K562 (cell line): ENCODE results near the gene AFF2. TPM values are rescaled to one million over a fixed set of nuclear protein-coding genes. Genes with fewer than 3 reads are reported as not detected.

Experiments used
- ATAC-seq: fragments of 200-7000 bp; cut with Tn5 transposase; 3 replicates; pipeline ENCODE4 v1.9.1; 2020; ENCODE audit warnings: moderate library complexity
- BruUV-seq: library from RNA; stranded (reverse); fragments of 400-500 nt; replicated peaks from 2 replicates; lab custom pipeline; 2021; lab: Mats Ljungman, UMichigan
- CTCF ChIA-PET: fragments of 300-600 bp; formaldehyde crosslinking; extraction: SDS; loops from one replicate; lab custom pipeline; 2021; ENCODE audit warnings: low intra/inter-chr PET ratio; lab: Yijun Ruan, JAX
- POLR2A ChIA-PET: fragments of 300-600, 350-650 bp; sonication (Branson Sonifier 250); formaldehyde crosslinking; extraction: SDS; loops from one replicate; lab custom pipeline; 2021; ENCODE audit warnings: antibody characterized with exemption, inconsistent platforms; lab: Yijun Ruan, JAX
- DNase-seq, 4 experiments: peaks; one replicate each; pipeline versions ENCODE4 v3.0.0 to v3.0.0-alpha.2; 2011 to 2018; ENCODE audit warnings: low spot score in 3 of 4, mixed read lengths in 3 of 4; ENCODE audit errors: extremely low read depth in 1 of 4
- FAIRE-seq: peaks from 2 replicates; lab custom pipeline; 2011; peaks lifted over from hg19 to GRCh38; lab: Jason Lieb, UNC
- H2AFZ ChIP-seq: 2 replicates; pipeline ENCODE4 v1.6.0; 2011; ENCODE audit warnings: low read depth, low read length, control low read depth, inconsistent platforms
- H3K27ac ChIP-seq: fragments of 200-600 bp; 3 replicates; pipeline ENCODE4 v1.8.0; 2011; ENCODE audit warnings: low read depth, mild to moderate bottlenecking, control low read depth, inconsistent platforms, low read length, moderate library complexity, mixed read lengths; ENCODE audit errors: extremely low read depth
- H3K27me3 ChIP-seq, 2 experiments: fragments of 300-600 bp in 1 of 2; 2 replicates in 1 of 2; 3 replicates in 1 of 2; pipeline versions ENCODE4 v1.6.0 to v1.8.0; 2011; ENCODE audit warnings: inconsistent platforms in 2 of 2, low read length in 2 of 2, mild to moderate bottlenecking in 1 of 2, mixed read lengths in 1 of 2, moderate library complexity in 1 of 2; ENCODE audit not compliant: control insufficient read depth in 2 of 2, insufficient read depth in 2 of 2
- H3K36me3 ChIP-seq: fragments of 300-600 bp; 3 replicates; pipeline ENCODE4 v1.8.0; 2011; ENCODE audit warnings: mild to moderate bottlenecking, low read length, inconsistent platforms; ENCODE audit not compliant: control insufficient read depth, insufficient read depth
- H3K4me1 ChIP-seq, 2 experiments: fragments of 200-600 bp in 1 of 2; replicated peaks in 1 of 2; 2 replicates in 1 of 2; 3 replicates in 1 of 2; pipeline versions ENCODE4 v1.5.1 to v1.8.0; 2011; ENCODE audit warnings: inconsistent platforms in 2 of 2, low read length in 2 of 2, mild to moderate bottlenecking in 1 of 2, mixed read lengths in 1 of 2, moderate library complexity in 1 of 2; ENCODE audit not compliant: control insufficient read depth in 2 of 2, insufficient read depth in 2 of 2
- H3K4me2 ChIP-seq: 2 replicates; pipeline ENCODE4 v1.6.1; 2011; ENCODE audit warnings: low read length, control low read depth, inconsistent platforms, mixed read lengths; ENCODE audit not compliant: insufficient read depth
- H3K4me3 ChIP-seq: fragments of 200-600 bp; sonication (generic), shearing (Covaris generic); 2 replicates; pipeline ENCODE4 v1.5.1; 2016; ENCODE audit warnings: control low read depth, inconsistent platforms
- H3K79me2 ChIP-seq: fragments of 200-600 bp; 3 replicates; pipeline ENCODE4 v1.8.0; 2011; ENCODE audit warnings: low read length, inconsistent platforms; ENCODE audit not compliant: control insufficient read depth, insufficient read depth
- H3K9ac ChIP-seq, 2 experiments: 2 replicates each; pipeline versions ENCODE4 v1.6.0 to v1.6.1; 2011; ENCODE audit warnings: low read depth in 2 of 2, low read length in 2 of 2, control low read depth in 1 of 2, inconsistent platforms in 1 of 2, mild to moderate bottlenecking in 1 of 2, mixed read lengths in 1 of 2; ENCODE audit not compliant: insufficient read depth in 1 of 2
- H3K9me1 ChIP-seq: one replicate; pipeline ENCODE4 v1.6.0; 2011; ENCODE audit warnings: inconsistent platforms, mild to moderate bottlenecking, low read length, moderate library complexity; ENCODE audit not compliant: control insufficient read depth, insufficient read depth
- H3K9me3 ChIP-seq: replicated peaks from 2 replicates; pipeline ENCODE4 v1.5.1; 2011; ENCODE audit warnings: low read depth, low read length, inconsistent platforms; ENCODE audit not compliant: control insufficient read depth, insufficient read depth
- H4K20me1 ChIP-seq: replicated peaks from 2 replicates; pipeline ENCODE4 v1.6.1; 2011; ENCODE audit warnings: low read length, inconsistent platforms, mixed read lengths; ENCODE audit not compliant: control insufficient read depth, insufficient read depth
- FOS ChIP-seq: IDR thresholded peaks from 3 replicates; pipeline ENCODE4 v1.6.1; 2011; ENCODE audit not compliant: insufficient read length; ENCODE audit errors: extremely low read depth
- GATAD2B ChIP-seq: fragments of 450-650 bp; IDR thresholded peaks from 2 replicates; pipeline ENCODE4 v1.6.1; 2017; ENCODE audit warnings: mild to moderate bottlenecking, borderline replicate concordance
- KDM5B ChIP-seq: fragments of 200-600 bp; sonication (generic); IDR thresholded peaks from 2 replicates; pipeline ENCODE4 v1.6.1; 2012; ENCODE audit warnings: low read depth, mild to moderate bottlenecking, moderate library complexity, low read length, control low read depth, inconsistent platforms; ENCODE audit not compliant: insufficient replicate concordance
- PHB2 ChIP-seq: fragments of 450-650 bp; IDR thresholded peaks from 2 replicates; pipeline ENCODE4 v1.6.1; 2017; ENCODE audit warnings: low read depth
- ZBTB11 ChIP-seq, 3 experiments: fragments of 200-800 bp in 1 of 3; fragments of 250-450 bp in 1 of 3; fragments of 450-650 bp in 1 of 3; sonication (Bioruptor Pico) in 1 of 3; sonication (Bioruptor generic) in 1 of 3; formaldehyde crosslinking in 1 of 3; IDR thresholded peaks; 2 replicates each; pipeline versions ENCODE4 v1.6.1 to v1.8.0; 2016 to 2022; ENCODE audit warnings: mild to moderate bottlenecking in 2 of 3, missing genetic modification characterization in 2 of 3, missing compliant biosample characterization in 1 of 3, moderate library complexity in 1 of 3
- ZNF121 ChIP-seq: sonication (generic); formaldehyde crosslinking; conservative IDR thresholded peaks from 2 replicates; pipeline ENCODE4 v1.8.0; 2022; ENCODE audit warnings: missing genetic modification reagents
- WGBS: fragments of 100-300 bp; shearing (Covaris generic); methylation state at CpG from one replicate; pipeline ENCODE4 v1.1.6; 2016; ENCODE audit warnings: low coverage, mixed read lengths; ENCODE audit not compliant: insufficient coverage; ENCODE audit errors: missing lambda C conversion rate; 5-methylcytosine and 5-hydroxymethylcytosine counted together
- in situ Hi-C: fragments of 300-500 bp; cut with MboI; formaldehyde crosslinking; loops from 4 replicates; pipeline ENCODE4 v1.15.0; 2018; ENCODE audit warnings: inconsistent platforms, mixed read lengths
- intact Hi-C: fragments of 100-400 bp; cut with micrococcal nuclease; formaldehyde crosslinking; loops from 2 replicates; pipeline ENCODE4 v1.14.2; 2022
- polyA plus RNA-seq, 8 experiments: library from polyadenylated mRNA; depleted of rRNA in 4 of 8; stranded (reverse) in 5 of 8; unstranded in 3 of 8; fragments of >200 nt; fragmentation: Nextera tagmentation in 2 of 8; fragmentation: Illumina TruSeq in 1 of 8; extraction: Ambion mirVana in 2 of 8; extraction: Trizol in 1 of 8; gene quantifications; 2 replicates each; pipeline versions ENCODE4 v1.2.1 to v1.2.3, GENCODE V29; 2011 to 2014; ENCODE audit warnings: inconsistent platforms in 1 of 8, missing spikeins in 1 of 8
- total RNA-seq, 7 experiments: library from RNA; depleted of rRNA in 6 of 7; stranded (reverse); fragments of >200 nt in 6 of 7; fragmentation: Illumina TruSeq in 2 of 7; extraction: Trizol in 2 of 7; gene quantifications; 2 replicates each; pipeline versions ENCODE4 v1.2.1 to v1.2.3, GENCODE V29; 2011 to 2021; ENCODE audit warnings: low replicate concordance in 1 of 7
- TF ChIP-seq, protein P1 (sequence below): sonication (generic); formaldehyde crosslinking; IDR thresholded peaks from 2 replicates; pipeline ENCODE4 v1.8.0; 2022; ENCODE audit warnings: mild to moderate bottlenecking, missing genetic modification reagents

AFF2 gene
- total and polyA plus RNA-seq, 9 of the 15 experiments (the other 6 are each of a cell fraction or from before 2014, with no cell fraction given), result 0.01 to 0.20 (median 0.07) TPM

GRCh38 chrX:148850631-148851030 lies 350.2 kb downstream of the AFF2 start:
- FAIRE-seq (no peak), DNase-seq (no peak), ATAC-seq (no peak)
- Histone ChIP-seq H3K36me3 (no peaks in the 10 kb centered on the region), H3K9me3 (no peaks in the 10 kb centered on the region), H4K20me1 (no peaks in the 10 kb centered on the region), H3K79me2 (no peaks in the 10 kb centered on the region), H3K27ac (no peak overlapping the region), H3K4me1 (no peaks in the 10 kb centered on the region), H3K4me3 (no peak overlapping the region), H3K9ac (no peak overlapping the region), H3K4me2 (no peak overlapping the region), H3K27me3 (no peaks in the 10 kb centered on the region), H2AFZ (no peak overlapping the region), H3K9me1 (no peaks in the 10 kb centered on the region)
- intact Hi-C loops, result no loop called here
- WGBS, result 0% methylated on average over 1 of the region's 1 CpG
- in situ Hi-C loops, result no loop called here
- CTCF ChIA-PET, result no interaction called here
- POLR2A ChIA-PET, result no interaction called here
- no TSS peak for BruUV-seq
- TF ChIP-seq PHB2 (no peak), ZBTB11 (CRISPR knock-in tag; IDR thresholded peaks at IDR 0.05) (no peak), ZNF121 (CRISPR knock-in tag) (no peak), GATAD2B (no peak), FOS (no peak), KDM5B (no peak)
- TF ChIP-seq, protein P1, sequence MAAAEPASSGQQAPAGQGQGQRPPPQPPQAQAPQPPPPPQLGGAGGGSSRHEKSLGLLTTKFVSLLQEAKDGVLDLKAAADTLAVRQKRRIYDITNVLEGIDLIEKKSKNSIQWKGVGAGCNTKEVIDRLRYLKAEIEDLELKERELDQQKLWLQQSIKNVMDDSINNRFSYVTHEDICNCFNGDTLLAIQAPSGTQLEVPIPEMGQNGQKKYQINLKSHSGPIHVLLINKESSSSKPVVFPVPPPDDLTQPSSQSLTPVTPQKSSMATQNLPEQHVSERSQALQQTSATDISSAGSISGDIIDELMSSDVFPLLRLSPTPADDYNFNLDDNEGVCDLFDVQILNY (CRISPR knock-in tag), result no peak
